Measurements from ENCODE around the gene CAMK2N1. TPM values are rescaled to one million over a fixed set of nuclear protein-coding genes. Genes with fewer than 3 reads are reported as not detected.

Gene CAMK2N1
- total and polyA plus RNA-seq, 4 donors: 12.3 to 15.1 (median 13.9) TPM

DNA sequence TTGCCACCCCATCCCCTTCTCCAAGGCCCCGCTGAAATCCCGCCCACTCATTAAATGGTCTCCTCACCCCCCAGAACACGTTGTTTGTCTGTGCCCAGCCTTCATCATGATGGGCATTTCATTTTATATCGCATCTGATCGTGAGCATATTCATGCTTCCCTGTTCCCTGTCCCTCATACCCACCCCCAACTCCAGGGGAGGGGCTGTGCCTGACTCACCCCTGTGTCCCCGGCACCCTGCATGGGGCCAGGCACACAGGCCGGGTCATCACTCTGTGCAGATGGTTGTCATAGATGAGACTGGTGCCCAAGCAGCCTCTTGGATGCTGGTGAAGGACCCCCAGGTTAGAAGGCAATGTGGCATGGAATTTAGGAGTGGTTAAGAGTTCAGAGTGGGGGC lies 11.0 kb downstream of the CAMK2N1 start:
- Histone ChIP-seq H3K4me1 (ENCODE audit: control insufficient read depth in 4 of 4, insufficient read depth in 4 of 4, low read length in 3 of 4) (peaks cover 27 to 65% (median 52%) of the 10 kb centered on the region in 4 donors), H3K4me3 (ENCODE audit: low read depth in 1 of 3, low read length in 3 of 3) (no peak overlapping the region), H3K36me3 (ENCODE audit: control insufficient read depth in 4 of 4, insufficient read depth in 3 of 4, low read depth in 1 of 4, low read length in 3 of 4) (no peaks in the 10 kb centered on the region), H3K9ac (ENCODE audit: low read depth in 1 of 2, low read length in 2 of 2) (no peak overlapping the region), H3K9me3 (ENCODE audit: control insufficient read depth in 4 of 4, low read length in 3 of 4) (no peaks in the 10 kb centered on the region), H3K27ac (ENCODE audit: low read depth in 1 of 2, low read length in 2 of 2) (peak overlapping the region in 1 of 2 donors; percentile 28), H3K27me3 (ENCODE audit: control insufficient read depth in 4 of 4, insufficient read depth in 4 of 4, low read length in 3 of 4) (no peaks in the 10 kb centered on the region)
- 71% methylated on average over 7 of the region's 7 CpGs for WGBS
- TF ChIP-seq HNF4A (conservative IDR thresholded peaks at IDR 0.05) (no peak), RAD21 (IDR thresholded peaks at IDR 0.05) (no peak)
- no peak for DNase-seq (ENCODE audit: low spot score)

GRCh38 chr1:20474333-20474975 lies 11.6 kb downstream of the CAMK2N1 start:
- Histone ChIP-seq H3K4me3 (ENCODE audit: low read depth in 1 of 3, low read length in 3 of 3) (no peak overlapping the region), H3K4me1 (ENCODE audit: control insufficient read depth in 4 of 4, insufficient read depth in 4 of 4, low read length in 3 of 4) (peaks cover 26 to 60% (median 48%) of the 10 kb centered on the region in 4 donors), H3K9me3 (ENCODE audit: control insufficient read depth in 4 of 4, low read length in 3 of 4) (no peaks in the 10 kb centered on the region), H3K27ac (ENCODE audit: low read depth in 1 of 2, low read length in 2 of 2) (peak overlapping the region in 1 of 2 donors; percentile 28), H3K36me3 (ENCODE audit: control insufficient read depth in 4 of 4, insufficient read depth in 3 of 4, low read depth in 1 of 4, low read length in 3 of 4) (no peaks in the 10 kb centered on the region), H3K27me3 (ENCODE audit: control insufficient read depth in 4 of 4, insufficient read depth in 4 of 4, low read length in 3 of 4) (no peaks in the 10 kb centered on the region), H3K9ac (ENCODE audit: low read depth in 1 of 2, low read length in 2 of 2) (no peak overlapping the region)
- no peak for DNase-seq (ENCODE audit: low spot score)
- 87% methylated on average over 2 of the region's 2 CpGs for WGBS
- no peak for TF ChIP-seq RXRA (IDR thresholded peaks at IDR 0.05)
- TF ChIP-seq HNF4A (conservative IDR thresholded peaks at IDR 0.05): peak in 1 of 2 donors; percentile 13

- Histone ChIP-seq H3K27ac (ENCODE audit: low read depth in 1 of 2, low read length in 2 of 2) (no peak overlapping the region), H3K9me3 (ENCODE audit: control insufficient read depth in 4 of 4, low read length in 3 of 4) (no peaks in the 10 kb centered on the region), H3K36me3 (ENCODE audit: control insufficient read depth in 4 of 4, insufficient read depth in 3 of 4, low read depth in 1 of 4, low read length in 3 of 4) (no peaks in the 10 kb centered on the region), H3K4me3 (ENCODE audit: low read depth in 1 of 3, low read length in 3 of 3) (no peak overlapping the region), H3K4me1 (ENCODE audit: control insufficient read depth in 4 of 4, insufficient read depth in 4 of 4, low read length in 3 of 4) (peaks cover 21 to 54% (median 43%) of the 10 kb centered on the region in 4 donors), H3K27me3 (ENCODE audit: control insufficient read depth in 4 of 4, insufficient read depth in 4 of 4, low read length in 3 of 4) (no peaks in the 10 kb centered on the region), H3K9ac (ENCODE audit: low read depth in 1 of 2, low read length in 2 of 2) (no peak overlapping the region)
- no peak for DNase-seq (ENCODE audit: low spot score)
- WGBS: 90% methylated on average over 4 of the region's 4 CpGs
- TF ChIP-seq FOXA1 (IDR thresholded peaks at IDR 0.05) (no peak), TAF1 (conservative IDR thresholded peaks at IDR 0.05) (no peak), JUND (IDR thresholded peaks at IDR 0.05) (no peak), SP1 (IDR thresholded peaks at IDR 0.05) (no peak)
- TF ChIP-seq, protein P1, sequence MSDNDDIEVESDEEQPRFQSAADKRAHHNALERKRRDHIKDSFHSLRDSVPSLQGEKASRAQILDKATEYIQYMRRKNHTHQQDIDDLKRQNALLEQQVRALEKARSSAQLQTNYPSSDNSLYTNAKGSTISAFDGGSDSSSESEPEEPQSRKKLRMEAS (IDR thresholded peaks at IDR 0.05): no peak
Measured at GRCh38 chr1:20473894-20474293, 12.1 kb downstream of the CAMK2N1 start.

GRCh38 chr1:20472860-20473711 lies 12.9 kb downstream of the CAMK2N1 start:
- Histone ChIP-seq H3K27me3 (ENCODE audit: control insufficient read depth in 4 of 4, insufficient read depth in 4 of 4, low read length in 3 of 4) (no peaks in the 10 kb centered on the region), H3K9me3 (ENCODE audit: control insufficient read depth in 4 of 4, low read length in 3 of 4) (no peaks in the 10 kb centered on the region), H3K36me3 (ENCODE audit: control insufficient read depth in 4 of 4, insufficient read depth in 3 of 4, low read depth in 1 of 4, low read length in 3 of 4) (no peaks in the 10 kb centered on the region), H3K4me3 (ENCODE audit: low read depth in 1 of 3, low read length in 3 of 3) (no peak overlapping the region), H3K9ac (ENCODE audit: low read depth in 1 of 2, low read length in 2 of 2) (no peak overlapping the region), H3K27ac (ENCODE audit: low read depth in 1 of 2, low read length in 2 of 2) (no peak overlapping the region), H3K4me1 (ENCODE audit: control insufficient read depth in 4 of 4, insufficient read depth in 4 of 4, low read length in 3 of 4) (peaks cover 17 to 46% (median 35%) of the 10 kb centered on the region in 4 donors)
- WGBS: 36% methylated on average over 28 of the region's 28 CpGs
- DNase-seq (ENCODE audit: low spot score): peak; percentile 65
- peak in 1 of 2 donors; percentile 20 for TF ChIP-seq RXRA (IDR thresholded peaks at IDR 0.05)
- no peak for TF ChIP-seq SP1 (IDR thresholded peaks at IDR 0.05)
